ENCODE data around the gene AKT2. TPM values are rescaled to one million over a fixed set of nuclear protein-coding genes. Genes with fewer than 3 reads are reported as not detected.

The AKT2 gene
- total RNA-seq, 4 donors from 2014 or later: 63.2 to 266 (median 138) TPM

DNA sequence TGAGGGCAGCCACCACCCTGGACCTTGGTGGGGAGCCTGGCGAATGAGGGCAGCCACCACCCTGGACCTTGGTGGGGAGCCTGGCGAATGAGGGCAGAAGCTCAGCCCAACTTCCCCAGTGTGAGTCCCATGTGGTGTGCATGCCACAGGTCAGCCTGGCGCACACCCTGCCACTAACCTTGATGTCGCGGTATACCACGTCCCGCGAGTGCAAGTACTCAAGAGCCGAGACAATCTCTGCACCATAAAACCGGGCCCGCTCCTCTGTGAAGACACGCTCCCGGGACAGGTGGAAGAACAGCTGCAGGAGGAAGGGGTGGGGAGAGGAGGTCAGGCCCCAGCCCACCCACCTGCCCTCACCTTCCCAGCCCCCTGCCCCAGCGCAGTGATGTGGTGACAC is 47.4 kb downstream of the AKT2 start:
- Histone ChIP-seq H3K27ac (no peak overlapping the region), H3K4me1 (no peaks in the 10 kb centered on the region), H3K27me3 (no peaks in the 10 kb centered on the region), H3K36me3 (peaks cover 0 to 59% (median 21%) of the 10 kb centered on the region in 4 donors), H3K4me3 (no peak overlapping the region), H3K9me3 (no peaks in the 10 kb centered on the region)
- no peak for DNase-seq
- 96% methylated on average over 14 of the region's 14 CpGs; no CpG with 5 or more reads in 1 of the 2 donors for WGBS, 2 donors (ENCODE audit: low coverage in 1 of 2)
- intact Hi-C loops (cut with DNase I; ENCODE audit: low total_unique reads): no loop called here
- in situ Hi-C loops (cut with MboI; ENCODE audit: low pct_ligation_motif_present in 1 of 4, low pct_unique_long_range_greater_than_20kb in 1 of 4, low sequenced_read_pairs in 3 of 4): no loop called here
- no peak for TF ChIP-seq POLR2AphosphoS5 (IDR thresholded peaks at IDR 0.05)
- TF ChIP-seq, protein P1, sequence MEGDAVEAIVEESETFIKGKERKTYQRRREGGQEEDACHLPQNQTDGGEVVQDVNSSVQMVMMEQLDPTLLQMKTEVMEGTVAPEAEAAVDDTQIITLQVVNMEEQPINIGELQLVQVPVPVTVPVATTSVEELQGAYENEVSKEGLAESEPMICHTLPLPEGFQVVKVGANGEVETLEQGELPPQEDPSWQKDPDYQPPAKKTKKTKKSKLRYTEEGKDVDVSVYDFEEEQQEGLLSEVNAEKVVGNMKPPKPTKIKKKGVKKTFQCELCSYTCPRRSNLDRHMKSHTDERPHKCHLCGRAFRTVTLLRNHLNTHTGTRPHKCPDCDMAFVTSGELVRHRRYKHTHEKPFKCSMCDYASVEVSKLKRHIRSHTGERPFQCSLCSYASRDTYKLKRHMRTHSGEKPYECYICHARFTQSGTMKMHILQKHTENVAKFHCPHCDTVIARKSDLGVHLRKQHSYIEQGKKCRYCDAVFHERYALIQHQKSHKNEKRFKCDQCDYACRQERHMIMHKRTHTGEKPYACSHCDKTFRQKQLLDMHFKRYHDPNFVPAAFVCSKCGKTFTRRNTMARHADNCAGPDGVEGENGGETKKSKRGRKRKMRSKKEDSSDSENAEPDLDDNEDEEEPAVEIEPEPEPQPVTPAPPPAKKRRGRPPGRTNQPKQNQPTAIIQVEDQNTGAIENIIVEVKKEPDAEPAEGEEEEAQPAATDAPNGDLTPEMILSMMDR (IDR thresholded peaks at IDR 0.05): no peak
- TF ChIP-seq EP300 (IDR thresholded peaks at IDR 0.05; ENCODE audit: low read depth): no peak
- TF ChIP-seq POLR2A (IDR thresholded peaks at IDR 0.05): no peak

DNA sequence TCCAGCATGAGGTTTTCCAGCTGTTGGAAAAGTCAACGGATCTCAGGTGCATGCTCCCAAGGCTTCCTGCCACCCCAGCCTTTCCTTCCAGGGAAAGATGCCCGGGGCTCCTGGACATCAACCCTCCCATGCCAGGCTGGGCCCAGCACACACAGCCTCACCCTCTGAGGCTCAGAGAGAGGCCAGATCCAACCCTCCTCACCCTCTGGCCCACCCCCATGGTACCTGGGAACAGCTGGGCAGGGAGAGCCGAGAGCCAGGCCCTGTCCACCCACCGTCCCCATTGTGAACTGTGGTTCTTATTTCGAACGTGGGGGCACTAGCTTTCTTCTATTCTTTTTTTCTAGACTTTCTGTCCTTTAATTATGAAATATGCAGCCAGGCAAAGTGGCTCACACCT is 48.8 kb downstream of the AKT2 start:
- H3K4me3 ChIP-seq: no peak overlapping the region
- no peak for DNase-seq
- H3K36me3 ChIP-seq: peaks cover 0 to 53% (median 21%) of the 10 kb centered on the region in 4 donors
- peaks cover 0 to 7% (median 5%) of the 10 kb centered on the region in 4 donors for H3K4me1 ChIP-seq
- no peak overlapping the region for H3K27ac ChIP-seq
- no peaks in the 10 kb centered on the region for H3K27me3 ChIP-seq
- H3K9me3 ChIP-seq: no peaks in the 10 kb centered on the region
- WGBS, 2 donors (ENCODE audit: low coverage in 1 of 2): 92% methylated on average over 6 of the region's 6 CpGs; no CpG with 5 or more reads in 1 of the 2 donors
- in situ Hi-C loops (cut with MboI; ENCODE audit: low pct_ligation_motif_present in 1 of 4, low pct_unique_long_range_greater_than_20kb in 1 of 4, low sequenced_read_pairs in 3 of 4) (no loop called here), intact Hi-C loops (cut with DNase I; ENCODE audit: low total_unique reads) (no loop called here)
- no peak for TF ChIP-seq POLR2A (IDR thresholded peaks at IDR 0.05)
- no peak for TF ChIP-seq POLR2AphosphoS5 (IDR thresholded peaks at IDR 0.05)
- TF ChIP-seq EP300 (IDR thresholded peaks at IDR 0.05; ENCODE audit: low read depth): no peak
- TF ChIP-seq, protein P1 (IDR thresholded peaks at IDR 0.05): no peak

DNA sequence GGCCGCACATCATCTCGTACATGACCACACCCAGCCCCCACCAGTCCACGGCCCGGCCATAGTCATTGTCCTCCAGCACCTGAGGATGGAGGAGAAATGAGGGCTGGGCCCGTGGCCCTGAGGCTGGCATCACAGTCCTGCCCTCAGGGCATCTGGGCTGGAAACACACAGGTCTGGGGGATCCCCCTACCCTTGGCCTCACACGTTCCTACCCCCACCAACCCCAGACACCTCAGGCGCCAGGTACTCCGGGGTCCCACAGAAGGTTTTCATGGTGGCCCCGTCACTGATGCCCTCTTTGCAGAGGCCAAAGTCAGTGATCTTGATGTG is 49.2 kb downstream of the AKT2 start:
- in situ Hi-C loops (cut with MboI; ENCODE audit: low pct_ligation_motif_present in 1 of 4, low pct_unique_long_range_greater_than_20kb in 1 of 4, low sequenced_read_pairs in 3 of 4): no loop called here
- Histone ChIP-seq H3K36me3 (peaks cover 0 to 53% (median 21%) of the 10 kb centered on the region in 4 donors), H3K4me1 (peaks cover 0 to 8% (median 5%) of the 10 kb centered on the region in 4 donors), H3K4me3 (no peak overlapping the region), H3K9me3 (no peaks in the 10 kb centered on the region), H3K27ac (no peak overlapping the region), H3K27me3 (no peaks in the 10 kb centered on the region)
- TF ChIP-seq, protein P1 (IDR thresholded peaks at IDR 0.05): no peak
- TF ChIP-seq POLR2A (IDR thresholded peaks at IDR 0.05) (no peak), POLR2AphosphoS5 (IDR thresholded peaks at IDR 0.05) (no peak), EP300 (IDR thresholded peaks at IDR 0.05; ENCODE audit: low read depth) (no peak)
- 92% methylated on average over 9 of the region's 9 CpGs; no CpG with 5 or more reads in 1 of the 2 donors for WGBS, 2 donors (ENCODE audit: low coverage in 1 of 2)
- intact Hi-C loops (cut with DNase I; ENCODE audit: low total_unique reads): no loop called here
- no peak for DNase-seq

DNA sequence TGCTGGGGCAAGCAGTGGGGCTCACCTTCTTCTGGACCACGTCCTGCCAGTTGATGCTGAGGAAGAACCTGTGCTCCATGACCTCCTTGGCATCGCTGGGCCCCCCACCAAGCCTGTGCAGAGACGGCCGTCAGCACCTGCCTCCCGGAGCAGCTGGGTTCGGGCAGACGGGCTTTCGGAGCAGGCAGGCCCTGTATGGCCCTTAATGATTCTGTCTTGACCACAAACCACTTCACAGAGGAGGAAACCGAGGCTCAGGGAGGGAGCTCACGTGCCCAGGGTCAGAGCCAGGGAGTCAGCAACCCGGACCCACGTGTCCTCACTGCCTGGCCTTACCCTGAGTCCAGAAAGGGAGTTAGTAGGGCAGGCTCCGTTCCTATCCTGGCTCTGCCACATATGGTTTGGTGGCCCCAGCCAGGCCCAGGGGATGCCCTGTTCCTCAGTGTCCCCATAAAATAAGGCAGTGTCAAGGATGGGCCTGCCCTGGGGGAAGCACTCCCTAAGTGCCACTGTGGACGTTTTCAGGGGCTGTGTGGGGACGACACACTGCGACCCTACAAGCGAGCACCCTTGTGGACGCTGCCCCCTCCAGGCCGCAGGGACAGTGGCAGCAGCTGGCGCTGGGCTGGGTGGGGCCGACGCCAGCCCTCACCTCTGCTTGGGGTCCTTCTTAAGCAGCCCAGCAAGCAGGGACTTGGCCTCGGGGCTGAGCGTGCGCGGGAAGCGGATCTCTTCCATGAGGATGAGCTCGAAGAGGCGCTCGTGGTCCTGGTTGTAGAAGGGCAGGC is 49.7 kb downstream of the AKT2 start:
- no peaks in the 10 kb centered on the region for H3K9me3 ChIP-seq
- 80 to 83% methylated on average over 2 to 23 of the region's 30 CpGs for WGBS, 2 donors (ENCODE audit: low coverage in 1 of 2)
- no peak overlapping the region for H3K27ac ChIP-seq
- DNase-seq: no peak
- no peak for TF ChIP-seq POLR2A (IDR thresholded peaks at IDR 0.05)
- TF ChIP-seq POLR2AphosphoS5 (IDR thresholded peaks at IDR 0.05): no peak
- TF ChIP-seq EP300 (IDR thresholded peaks at IDR 0.05; ENCODE audit: low read depth): no peak
- in situ Hi-C loops (cut with MboI; ENCODE audit: low pct_ligation_motif_present in 1 of 4, low pct_unique_long_range_greater_than_20kb in 1 of 4, low sequenced_read_pairs in 3 of 4): no loop called here
- no peaks in the 10 kb centered on the region for H3K27me3 ChIP-seq
- H3K4me3 ChIP-seq: no peak overlapping the region
- peaks cover 0 to 50% (median 21%) of the 10 kb centered on the region in 4 donors for H3K36me3 ChIP-seq
- intact Hi-C loops (cut with DNase I; ENCODE audit: low total_unique reads): no loop called here
- H3K4me1 ChIP-seq: peaks cover 0 to 8% (median 5%) of the 10 kb centered on the region in 4 donors

Data from transverse colon (tissue), 4 donors.